ENCODE data around the gene SCD5. TPM values are rescaled to one million over a fixed set of nuclear protein-coding genes. Genes with fewer than 3 reads are reported as not detected.

Gene SCD5
- total and polyA plus RNA-seq, 2 experiments from 2014 or later, result 0.79 to 1.6 TPM

DNA sequence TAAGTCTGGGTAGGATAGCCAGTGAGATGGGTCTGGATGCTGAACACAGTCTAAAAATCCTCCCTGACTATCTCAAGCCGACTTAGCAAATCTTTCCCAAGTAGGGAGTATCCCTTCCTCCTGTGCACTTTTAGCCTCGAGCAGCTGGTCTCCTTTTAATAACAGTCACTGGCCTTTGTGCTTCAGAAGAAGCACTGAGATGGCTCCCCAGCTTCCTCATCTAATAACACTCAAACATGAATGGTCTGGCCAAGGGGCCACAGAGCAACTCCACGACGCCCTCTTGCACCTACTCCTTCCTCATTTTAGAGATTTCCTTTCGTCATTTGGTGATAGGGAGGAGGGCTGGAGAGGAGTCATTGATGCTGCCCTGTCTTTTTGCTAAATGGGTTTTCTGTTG lies 158.1 kb downstream of the SCD5 start:
- Histone ChIP-seq H3K9me2 (ENCODE audit: insufficient read depth) (no peaks in the 10 kb centered on the region), H4K20me1 (replicated peaks; ENCODE audit: insufficient read depth) (no peaks in the 10 kb centered on the region), H3K27ac (ENCODE audit: low read depth) (no peak overlapping the region), H3K36me3 (ENCODE audit: insufficient read depth) (no peaks in the 10 kb centered on the region), H3F3A (replicated peaks; ENCODE audit: low read depth) (no peaks in the 10 kb centered on the region), H3K4me1 (ENCODE audit: insufficient read depth) (no peaks in the 10 kb centered on the region), H3K27me3 (ENCODE audit: insufficient read depth) (no peaks in the 10 kb centered on the region), H2AFZ (no peak overlapping the region), H3K79me2 (replicated peaks; ENCODE audit: insufficient read depth) (no peaks in the 10 kb centered on the region), H3K4me3 (no peak overlapping the region), H3K4me2 (no peak overlapping the region)
- Mint-ChIP-seq H3K27me3 (ENCODE audit: insufficient read depth, low read depth, poor library complexity) (peaks cover 10% of the 10 kb centered on the region), H3K4me1 (0 out of 3 replicates have a peak, but pooled peaks cover 6% of the 10 kb centered on the region), H3K36me3 (ENCODE audit: low read depth) (no peaks in the 10 kb centered on the region), H3K27ac (no peak overlapping the region), H3K4me3 (no peak overlapping the region), H3K9me3 (no peaks in the 10 kb centered on the region)
- TF ChIP-seq, protein P1, sequence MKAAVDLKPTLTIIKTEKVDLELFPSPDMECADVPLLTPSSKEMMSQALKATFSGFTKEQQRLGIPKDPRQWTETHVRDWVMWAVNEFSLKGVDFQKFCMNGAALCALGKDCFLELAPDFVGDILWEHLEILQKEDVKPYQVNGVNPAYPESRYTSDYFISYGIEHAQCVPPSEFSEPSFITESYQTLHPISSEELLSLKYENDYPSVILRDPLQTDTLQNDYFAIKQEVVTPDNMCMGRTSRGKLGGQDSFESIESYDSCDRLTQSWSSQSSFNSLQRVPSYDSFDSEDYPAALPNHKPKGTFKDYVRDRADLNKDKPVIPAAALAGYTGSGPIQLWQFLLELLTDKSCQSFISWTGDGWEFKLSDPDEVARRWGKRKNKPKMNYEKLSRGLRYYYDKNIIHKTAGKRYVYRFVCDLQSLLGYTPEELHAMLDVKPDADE (IDR thresholded peaks at IDR 0.05), result no peak
- TF ChIP-seq REST (IDR thresholded peaks at IDR 0.05; ENCODE audit: unreplicated experiment) (no peak), ZNF331 (CRISPR knock-in tag; IDR thresholded peaks at IDR 0.05; ENCODE audit: low read depth) (no peak), EZH2phosphoT487 (IDR thresholded peaks at IDR 0.05; ENCODE audit: unreplicated experiment) (no peak), POLR2AphosphoS5 (IDR thresholded peaks at IDR 0.05; ENCODE audit: low read depth) (no peak), NANOG (IDR thresholded peaks at IDR 0.05; ENCODE audit: borderline replicate concordance) (no peak), CREB1 (CRISPR knock-in tag; IDR thresholded peaks at IDR 0.05; ENCODE audit: low read depth) (no peak), EZH2 (IDR thresholded peaks at IDR 0.05; ENCODE audit: low read depth, unreplicated experiment) (no peak), ZNF114 (CRISPR knock-in tag; IDR thresholded peaks at IDR 0.05) (no peak), STAT1 (IDR thresholded peaks at IDR 0.05; ENCODE audit: unreplicated experiment) (no peak), JUNB (IDR thresholded peaks at IDR 0.05; ENCODE audit: unreplicated experiment) (no peak)
- TF ChIP-seq, protein P2, sequence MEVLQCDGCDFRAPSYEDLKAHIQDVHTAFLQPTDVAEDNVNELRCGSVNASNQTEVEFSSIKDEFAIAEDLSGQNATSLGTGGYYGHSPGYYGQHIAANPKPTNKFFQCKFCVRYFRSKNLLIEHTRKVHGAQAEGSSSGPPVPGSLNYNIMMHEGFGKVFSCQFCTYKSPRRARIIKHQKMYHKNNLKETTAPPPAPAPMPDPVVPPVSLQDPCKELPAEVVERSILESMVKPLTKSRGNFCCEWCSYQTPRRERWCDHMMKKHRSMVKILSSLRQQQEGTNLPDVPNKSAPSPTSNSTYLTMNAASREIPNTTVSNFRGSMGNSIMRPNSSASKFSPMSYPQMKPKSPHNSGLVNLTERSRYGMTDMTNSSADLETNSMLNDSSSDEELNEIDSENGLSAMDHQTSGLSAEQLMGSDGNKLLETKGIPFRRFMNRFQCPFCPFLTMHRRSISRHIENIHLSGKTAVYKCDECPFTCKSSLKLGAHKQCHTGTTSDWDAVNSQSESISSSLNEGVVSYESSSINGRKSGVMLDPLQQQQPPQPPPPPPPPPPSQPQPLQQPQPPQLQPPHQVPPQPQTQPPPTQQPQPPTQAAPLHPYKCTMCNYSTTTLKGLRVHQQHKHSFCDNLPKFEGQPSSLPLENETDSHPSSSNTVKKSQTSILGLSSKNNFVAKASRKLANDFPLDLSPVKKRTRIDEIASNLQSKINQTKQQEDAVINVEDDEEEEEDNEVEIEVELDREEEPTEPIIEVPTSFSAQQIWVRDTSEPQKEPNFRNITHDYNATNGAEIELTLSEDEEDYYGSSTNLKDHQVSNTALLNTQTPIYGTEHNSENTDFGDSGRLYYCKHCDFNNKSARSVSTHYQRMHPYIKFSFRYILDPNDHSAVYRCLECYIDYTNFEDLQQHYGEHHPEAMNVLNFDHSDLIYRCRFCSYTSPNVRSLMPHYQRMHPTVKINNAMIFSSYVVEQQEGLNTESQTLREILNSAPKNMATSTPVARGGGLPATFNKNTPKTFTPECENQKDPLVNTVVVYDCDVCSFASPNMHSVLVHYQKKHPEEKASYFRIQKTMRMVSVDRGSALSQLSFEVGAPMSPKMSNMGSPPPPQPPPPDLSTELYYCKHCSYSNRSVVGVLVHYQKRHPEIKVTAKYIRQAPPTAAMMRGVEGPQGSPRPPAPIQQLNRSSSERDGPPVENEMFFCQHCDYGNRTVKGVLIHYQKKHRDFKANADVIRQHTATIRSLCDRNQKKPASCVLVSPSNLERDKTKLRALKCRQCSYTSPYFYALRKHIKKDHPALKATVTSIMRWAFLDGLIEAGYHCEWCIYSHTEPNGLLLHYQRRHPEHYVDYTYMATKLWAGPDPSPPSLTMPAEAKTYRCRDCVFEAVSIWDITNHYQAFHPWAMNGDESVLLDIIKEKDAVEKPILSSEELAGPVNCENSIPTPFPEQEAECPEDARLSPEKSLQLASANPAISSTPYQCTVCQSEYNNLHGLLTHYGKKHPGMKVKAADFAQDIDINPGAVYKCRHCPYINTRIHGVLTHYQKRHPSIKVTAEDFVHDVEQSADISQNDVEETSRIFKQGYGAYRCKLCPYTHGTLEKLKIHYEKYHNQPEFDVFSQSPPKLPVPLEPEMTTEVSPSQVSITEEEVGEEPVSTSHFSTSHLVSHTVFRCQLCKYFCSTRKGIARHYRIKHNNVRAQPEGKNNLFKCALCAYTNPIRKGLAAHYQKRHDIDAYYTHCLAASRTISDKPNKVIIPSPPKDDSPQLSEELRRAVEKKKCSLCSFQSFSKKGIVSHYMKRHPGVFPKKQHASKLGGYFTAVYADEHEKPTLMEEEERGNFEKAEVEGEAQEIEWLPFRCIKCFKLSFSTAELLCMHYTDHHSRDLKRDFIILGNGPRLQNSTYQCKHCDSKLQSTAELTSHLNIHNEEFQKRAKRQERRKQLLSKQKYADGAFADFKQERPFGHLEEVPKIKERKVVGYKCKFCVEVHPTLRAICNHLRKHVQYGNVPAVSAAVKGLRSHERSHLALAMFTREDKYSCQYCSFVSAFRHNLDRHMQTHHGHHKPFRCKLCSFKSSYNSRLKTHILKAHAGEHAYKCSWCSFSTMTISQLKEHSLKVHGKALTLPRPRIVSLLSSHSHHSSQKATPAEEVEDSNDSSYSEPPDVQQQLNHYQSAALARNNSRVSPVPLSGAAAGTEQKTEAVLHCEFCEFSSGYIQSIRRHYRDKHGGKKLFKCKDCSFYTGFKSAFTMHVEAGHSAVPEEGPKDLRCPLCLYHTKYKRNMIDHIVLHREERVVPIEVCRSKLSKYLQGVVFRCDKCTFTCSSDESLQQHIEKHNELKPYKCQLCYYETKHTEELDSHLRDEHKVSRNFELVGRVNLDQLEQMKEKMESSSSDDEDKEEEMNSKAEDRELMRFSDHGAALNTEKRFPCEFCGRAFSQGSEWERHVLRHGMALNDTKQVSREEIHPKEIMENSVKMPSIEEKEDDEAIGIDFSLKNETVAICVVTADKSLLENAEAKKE (CRISPR knock-in tag; IDR thresholded peaks at IDR 0.05), result no peak
- TF ChIP-seq, protein P3, sequence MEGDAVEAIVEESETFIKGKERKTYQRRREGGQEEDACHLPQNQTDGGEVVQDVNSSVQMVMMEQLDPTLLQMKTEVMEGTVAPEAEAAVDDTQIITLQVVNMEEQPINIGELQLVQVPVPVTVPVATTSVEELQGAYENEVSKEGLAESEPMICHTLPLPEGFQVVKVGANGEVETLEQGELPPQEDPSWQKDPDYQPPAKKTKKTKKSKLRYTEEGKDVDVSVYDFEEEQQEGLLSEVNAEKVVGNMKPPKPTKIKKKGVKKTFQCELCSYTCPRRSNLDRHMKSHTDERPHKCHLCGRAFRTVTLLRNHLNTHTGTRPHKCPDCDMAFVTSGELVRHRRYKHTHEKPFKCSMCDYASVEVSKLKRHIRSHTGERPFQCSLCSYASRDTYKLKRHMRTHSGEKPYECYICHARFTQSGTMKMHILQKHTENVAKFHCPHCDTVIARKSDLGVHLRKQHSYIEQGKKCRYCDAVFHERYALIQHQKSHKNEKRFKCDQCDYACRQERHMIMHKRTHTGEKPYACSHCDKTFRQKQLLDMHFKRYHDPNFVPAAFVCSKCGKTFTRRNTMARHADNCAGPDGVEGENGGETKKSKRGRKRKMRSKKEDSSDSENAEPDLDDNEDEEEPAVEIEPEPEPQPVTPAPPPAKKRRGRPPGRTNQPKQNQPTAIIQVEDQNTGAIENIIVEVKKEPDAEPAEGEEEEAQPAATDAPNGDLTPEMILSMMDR (conservative IDR thresholded peaks at IDR 0.05; ENCODE audit: low read depth in 2 of 2), result no peak
- ATAC-seq (no peak), DNase-seq (ENCODE audit: low spot score) (no peak)

All from GM23338 (cell line).